AG09309 (cell line): ENCODE data around the gene OCEL1.

Source experiments
- DNase-seq: peaks from one replicate; pipeline ENCODE4 v3.0.0-alpha.2; 2010; ENCODE audit warnings: low read depth
- H3K4me3 ChIP-seq: 2 replicates; pipeline ENCODE4 v1.5.1; 2011; ENCODE audit warnings: mild to moderate bottlenecking, low read depth, low read length, moderate library complexity; ENCODE audit not compliant: control insufficient read depth
- TF ChIP-seq, protein P1 (sequence below): IDR thresholded peaks from 2 replicates; pipeline ENCODE4 v1.5.1; 2011; ENCODE audit warnings: mild to moderate bottlenecking, low read depth, low read length, inconsistent platforms; ENCODE audit not compliant: insufficient read depth, control insufficient read depth; ENCODE audit errors: missing control alignments

OCEL1 gene

DNA sequence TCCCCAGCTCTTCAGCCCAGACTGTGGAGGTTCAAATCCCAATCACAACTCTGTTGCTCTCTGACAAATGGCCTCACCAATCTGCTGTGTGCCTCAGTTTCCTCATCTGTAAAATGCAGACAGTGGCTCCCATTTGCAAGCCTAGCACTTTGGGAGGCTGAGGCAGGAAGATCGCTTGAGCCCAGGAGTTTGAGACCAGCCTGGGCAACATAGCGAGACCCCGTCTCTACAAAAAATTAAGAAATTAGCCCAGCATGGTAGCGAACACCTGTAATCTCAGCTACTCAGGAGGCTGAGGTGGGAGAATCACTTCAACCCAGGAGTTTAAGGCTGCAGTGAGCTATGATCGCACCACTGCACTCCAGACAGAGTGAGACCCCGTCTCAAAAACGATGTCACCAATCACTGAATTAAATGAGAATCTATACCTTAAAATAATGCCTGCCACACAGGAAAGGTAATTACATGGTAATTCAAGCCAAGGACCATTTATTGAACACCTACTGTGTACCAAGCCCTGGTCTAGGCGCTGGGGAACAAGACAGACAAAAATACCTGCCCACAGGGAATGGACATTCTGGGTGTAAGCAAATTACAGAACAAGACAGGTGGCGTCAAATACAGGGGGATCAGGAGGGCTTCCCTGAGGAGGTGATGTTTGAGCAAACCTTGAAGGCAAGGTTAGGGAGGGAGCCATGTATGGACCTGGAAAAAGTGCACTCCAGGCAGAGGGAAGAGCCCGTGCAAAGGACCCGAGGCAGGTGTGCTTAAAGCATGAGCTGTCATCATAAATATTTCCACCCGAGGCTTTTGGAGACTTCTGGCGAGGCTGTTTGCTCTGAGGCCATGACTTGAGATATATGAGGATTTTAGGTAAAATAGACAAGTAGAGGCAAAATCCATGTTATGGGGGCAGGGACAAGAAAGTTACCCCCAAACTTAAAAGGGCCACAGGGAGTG is 12.0 kb downstream of the OCEL1 start:
- TF ChIP-seq, protein P1, sequence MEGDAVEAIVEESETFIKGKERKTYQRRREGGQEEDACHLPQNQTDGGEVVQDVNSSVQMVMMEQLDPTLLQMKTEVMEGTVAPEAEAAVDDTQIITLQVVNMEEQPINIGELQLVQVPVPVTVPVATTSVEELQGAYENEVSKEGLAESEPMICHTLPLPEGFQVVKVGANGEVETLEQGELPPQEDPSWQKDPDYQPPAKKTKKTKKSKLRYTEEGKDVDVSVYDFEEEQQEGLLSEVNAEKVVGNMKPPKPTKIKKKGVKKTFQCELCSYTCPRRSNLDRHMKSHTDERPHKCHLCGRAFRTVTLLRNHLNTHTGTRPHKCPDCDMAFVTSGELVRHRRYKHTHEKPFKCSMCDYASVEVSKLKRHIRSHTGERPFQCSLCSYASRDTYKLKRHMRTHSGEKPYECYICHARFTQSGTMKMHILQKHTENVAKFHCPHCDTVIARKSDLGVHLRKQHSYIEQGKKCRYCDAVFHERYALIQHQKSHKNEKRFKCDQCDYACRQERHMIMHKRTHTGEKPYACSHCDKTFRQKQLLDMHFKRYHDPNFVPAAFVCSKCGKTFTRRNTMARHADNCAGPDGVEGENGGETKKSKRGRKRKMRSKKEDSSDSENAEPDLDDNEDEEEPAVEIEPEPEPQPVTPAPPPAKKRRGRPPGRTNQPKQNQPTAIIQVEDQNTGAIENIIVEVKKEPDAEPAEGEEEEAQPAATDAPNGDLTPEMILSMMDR: no peak
- H3K4me3 ChIP-seq: no peak overlapping the region
- DNase-seq: no peak

DNA sequence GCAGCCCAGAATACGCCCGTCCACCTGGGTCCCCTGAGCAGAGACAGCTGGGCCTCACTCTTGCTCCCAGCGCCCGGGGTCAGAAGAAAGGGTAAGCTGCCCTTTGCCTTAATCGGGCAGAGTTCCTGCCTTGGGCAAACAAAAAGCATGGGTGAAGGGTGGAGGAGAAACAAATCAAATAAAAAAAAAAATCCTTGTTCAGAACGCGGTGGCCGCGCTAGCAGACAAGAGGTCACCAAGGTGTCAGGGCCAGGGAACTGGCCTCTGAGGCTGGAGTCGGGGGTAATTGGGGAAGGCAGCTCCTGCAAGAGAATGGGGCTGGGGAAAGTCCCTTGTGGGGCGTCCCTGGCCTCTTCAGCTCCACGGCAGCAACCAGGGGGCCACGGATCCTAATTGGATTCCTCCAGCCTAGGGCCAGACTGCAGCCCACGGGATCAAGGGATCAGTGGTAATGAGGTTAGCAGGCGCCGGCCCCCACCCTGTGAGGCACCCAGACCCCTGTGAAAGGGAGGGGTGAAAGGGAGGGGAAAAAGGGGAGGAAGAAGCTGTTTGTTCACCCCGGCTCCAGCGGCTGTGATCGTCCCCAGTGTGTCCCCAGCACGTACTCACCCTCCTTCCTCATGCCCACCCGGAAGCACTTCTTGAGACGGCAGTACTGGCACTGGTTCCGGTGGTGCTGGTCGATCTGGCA is 14.2 kb downstream of the OCEL1 start:
- TF ChIP-seq, protein P1: no peak
- no peak overlapping the region for H3K4me3 ChIP-seq
- DNase-seq: no peak

DNA sequence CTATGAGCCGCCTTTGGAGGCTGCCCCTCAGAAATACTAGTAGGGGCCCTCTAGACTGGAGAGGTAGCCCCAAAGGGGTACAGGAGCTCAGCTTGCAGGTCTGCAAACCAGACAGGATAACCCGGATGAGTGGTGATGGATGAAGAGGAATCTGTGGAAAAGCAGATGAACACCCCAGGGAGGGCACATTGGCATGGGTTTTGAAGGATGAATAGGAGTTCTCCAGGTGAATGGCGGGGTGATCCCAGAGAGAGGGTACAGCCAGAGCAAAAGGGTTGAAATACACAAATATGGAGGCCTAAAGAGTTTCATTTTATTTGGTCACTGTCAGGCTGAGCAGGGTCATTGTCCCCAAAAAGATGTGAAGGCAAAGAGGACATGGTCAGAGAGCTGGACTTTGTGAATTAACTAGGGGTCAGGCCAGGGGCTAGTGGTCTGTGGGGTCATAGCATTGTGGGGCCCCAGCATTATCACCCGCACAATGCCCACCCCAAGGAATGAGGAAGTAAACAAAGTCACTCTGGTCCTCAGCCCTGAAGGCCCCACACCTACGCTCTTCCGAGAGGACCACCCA is 14.9 kb downstream of the OCEL1 start:
- no peak overlapping the region for H3K4me3 ChIP-seq
- DNase-seq: no peak
- TF ChIP-seq, protein P1: no peak

DNA sequence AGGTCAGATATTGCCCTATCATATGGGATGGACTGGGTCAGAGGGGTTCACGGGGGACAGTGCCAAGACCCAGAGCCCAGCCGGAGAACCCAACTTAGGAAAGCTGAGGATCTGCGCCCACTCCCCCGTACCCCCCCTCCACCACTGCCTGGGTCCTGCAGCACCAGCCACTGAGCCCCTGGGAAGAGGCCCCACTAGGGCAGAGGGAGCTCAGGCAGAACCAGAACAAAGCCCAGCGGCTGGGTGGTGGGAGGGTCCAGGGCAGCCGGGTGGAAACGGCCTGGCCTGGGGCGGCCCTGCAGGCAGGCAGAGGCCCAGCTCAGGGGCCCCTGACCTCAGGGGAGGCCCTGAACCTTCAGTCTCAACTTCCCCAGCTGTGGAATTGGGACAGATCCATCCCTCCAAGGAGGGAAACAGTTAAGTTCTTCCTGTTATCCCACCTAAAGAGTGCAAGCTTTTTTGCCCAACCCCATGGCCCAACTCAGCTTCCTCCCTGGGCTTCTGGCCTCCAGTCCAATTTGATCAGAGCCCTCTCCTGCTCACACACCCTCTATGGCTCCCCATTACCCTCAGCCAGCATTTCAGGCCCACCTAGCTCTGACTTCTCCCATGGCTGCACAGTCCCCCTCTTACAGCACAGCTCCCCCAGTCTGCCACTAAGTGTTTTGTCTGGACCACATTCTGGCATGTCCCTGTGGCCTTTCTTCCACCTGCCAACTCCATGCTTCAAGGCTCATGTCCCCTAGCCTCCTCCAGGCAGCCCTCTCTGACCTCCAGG is 16.6 kb downstream of the OCEL1 start:
- H3K4me3 ChIP-seq: peak overlapping the region; percentile 7; the same call in 1 of the 2 replicates
- DNase-seq: no peak
- TF ChIP-seq, protein P1: no peak

DNA sequence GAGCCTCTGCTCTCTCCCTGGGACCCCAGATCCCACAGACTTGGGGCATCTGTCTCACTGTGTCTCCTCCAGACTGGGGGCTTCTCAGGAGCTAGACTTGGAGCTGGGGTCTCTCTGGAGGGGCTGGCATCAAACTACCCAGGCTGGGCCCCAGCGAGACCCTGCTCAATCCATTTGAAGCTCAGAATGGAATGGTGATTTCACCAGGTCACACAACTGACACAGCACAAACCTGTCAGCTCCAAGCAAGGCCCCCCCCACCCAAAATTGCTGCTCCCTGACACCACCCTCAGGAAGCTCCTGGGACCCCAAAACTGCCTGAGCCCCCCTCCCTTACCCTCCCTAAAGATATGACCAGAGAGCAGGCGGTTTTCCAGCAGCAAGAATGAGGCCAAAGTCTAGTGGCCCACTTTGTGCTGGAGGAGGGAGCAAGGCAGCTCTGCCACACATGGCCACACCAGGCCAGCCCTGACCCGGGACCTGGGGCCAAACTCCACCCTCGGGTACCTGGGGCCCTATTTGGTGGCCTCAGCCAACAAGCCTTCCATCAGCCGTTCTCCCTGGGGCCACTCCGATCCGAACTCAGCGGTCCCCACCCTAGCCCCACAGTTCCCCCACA is 17.3 kb downstream of the OCEL1 start:
- TF ChIP-seq, protein P1: no peak
- peak overlapping the region; percentile 54 for H3K4me3 ChIP-seq
- DNase-seq: no peak
